Activated T-helper 2 cell treated with anti-CD3 and anti-CD28 coated beads, Interferon-gamma antibody, Interleukin-2, Interleukin-4, amounts not matched to agents 10 μg/mL and 5 μg/mL and 100 μg/mL, durations not matched to agents 14 hours and 24 hours and 36 hours (primary cell): ENCODE data around the gene KCTD16. TPM values are rescaled to one million over a fixed set of nuclear protein-coding genes. Genes with fewer than 3 reads are reported as not detected.

Experiments
- DNase-seq: peaks from one replicate; pipeline ENCODE4 v3.0.0; 2021; ENCODE audit warnings: low spot score
- H3K27ac Mint-ChIP-seq: one replicate; pipeline ENCODE4 v1.8.0; 2021; ENCODE audit warnings: mixed read lengths
- H3K27me3 Mint-ChIP-seq: one replicate; pipeline ENCODE4 v1.8.0; 2021; ENCODE audit warnings: low read depth, mixed read lengths
- H3K36me3 Mint-ChIP-seq: one replicate; pipeline ENCODE4 v1.8.0; 2021; ENCODE audit warnings: low read depth, mixed read lengths
- H3K4me1 Mint-ChIP-seq: one replicate; pipeline ENCODE4 v1.8.0; 2021; ENCODE audit warnings: low read depth, mixed read lengths
- H3K4me3 Mint-ChIP-seq: one replicate; pipeline ENCODE4 v1.8.0; 2021; ENCODE audit warnings: low read depth, mild to moderate bottlenecking, moderate library complexity, mixed read lengths
- H3K9me3 Mint-ChIP-seq: one replicate; pipeline ENCODE4 v1.8.0; 2021; ENCODE audit warnings: mixed read lengths
- intact Hi-C: fragments of 100-400 bp; cut with micrococcal nuclease; formaldehyde crosslinking; loops from one replicate; pipeline ENCODE4 v1.15.1; 2023
- total RNA-seq: library from RNA; stranded (reverse); gene quantifications from 2 replicates; pipeline ENCODE4 v1.2.3, GENCODE V29; 2022

KCTD16 gene
- total RNA-seq, 1 donor from 2014 or later = not detected

GRCh38 chr5:144236499-144236898, 65.8 kb downstream of the KCTD16 start:
- Mint-ChIP-seq H3K4me3 (no peak overlapping the region), H3K27ac (no peak overlapping the region), H3K36me3 (no peaks in the 10 kb centered on the region), H3K4me1 (no peaks in the 10 kb centered on the region), H3K27me3 (peaks cover 3% of the 10 kb centered on the region), H3K9me3 (no peaks in the 10 kb centered on the region)
- intact Hi-C loops = no loop called here
- no peak for DNase-seq

- peaks cover 3% of the 10 kb centered on the region for H3K27me3 Mint-ChIP-seq
- no peak for DNase-seq
- intact Hi-C loops = no loop called here
- H3K4me1 Mint-ChIP-seq = no peaks in the 10 kb centered on the region
- no peaks in the 10 kb centered on the region for H3K9me3 Mint-ChIP-seq
- no peak overlapping the region for H3K4me3 Mint-ChIP-seq
- no peaks in the 10 kb centered on the region for H3K36me3 Mint-ChIP-seq
- H3K27ac Mint-ChIP-seq = no peak overlapping the region
Observed at GRCh38 chr5:144237851-144238250, 67.2 kb downstream of the KCTD16 start.

GRCh38 chr5:144247131-144247530, 76.5 kb downstream of the KCTD16 start:
- H3K4me1 Mint-ChIP-seq = no peaks in the 10 kb centered on the region
- H3K4me3 Mint-ChIP-seq = no peak overlapping the region
- DNase-seq = no peak
- no peaks in the 10 kb centered on the region for H3K9me3 Mint-ChIP-seq
- H3K36me3 Mint-ChIP-seq = no peaks in the 10 kb centered on the region
- H3K27ac Mint-ChIP-seq = no peak overlapping the region
- H3K27me3 Mint-ChIP-seq = no peaks in the 10 kb centered on the region
- intact Hi-C loops = no loop called here

- Mint-ChIP-seq H3K27ac (no peak overlapping the region), H3K9me3 (no peaks in the 10 kb centered on the region), H3K4me1 (no peaks in the 10 kb centered on the region), H3K4me3 (no peak overlapping the region), H3K36me3 (no peaks in the 10 kb centered on the region), H3K27me3 (no peaks in the 10 kb centered on the region)
- DNase-seq = no peak
- intact Hi-C loops = no loop called here
Observed at GRCh38 chr5:144248015-144248414, 77.3 kb downstream of the KCTD16 start.

GRCh38 chr5:144249755-144250464, 79.2 kb downstream of the KCTD16 start:
- Mint-ChIP-seq H3K9me3 (no peaks in the 10 kb centered on the region), H3K36me3 (no peaks in the 10 kb centered on the region), H3K27ac (no peak overlapping the region), H3K27me3 (no peaks in the 10 kb centered on the region), H3K4me1 (no peaks in the 10 kb centered on the region), H3K4me3 (no peak overlapping the region)
- no peak for DNase-seq
- intact Hi-C loops = no loop called here

GRCh38 chr5:144254552-144254951, 83.9 kb downstream of the KCTD16 start:
- Mint-ChIP-seq H3K27ac (no peak overlapping the region), H3K4me3 (no peak overlapping the region), H3K4me1 (no peaks in the 10 kb centered on the region), H3K9me3 (no peaks in the 10 kb centered on the region), H3K27me3 (no peaks in the 10 kb centered on the region), H3K36me3 (no peaks in the 10 kb centered on the region)
- DNase-seq = no peak
- intact Hi-C loops = no loop called here

GRCh38 chr5:144260121-144260520, 89.4 kb downstream of the KCTD16 start:
- no peaks in the 10 kb centered on the region for H3K27me3 Mint-ChIP-seq
- intact Hi-C loops = no loop called here
- H3K4me1 Mint-ChIP-seq = no peaks in the 10 kb centered on the region
- no peak overlapping the region for H3K4me3 Mint-ChIP-seq
- H3K9me3 Mint-ChIP-seq = no peaks in the 10 kb centered on the region
- DNase-seq = no peak
- no peaks in the 10 kb centered on the region for H3K36me3 Mint-ChIP-seq
- H3K27ac Mint-ChIP-seq = no peak overlapping the region

GRCh38 chr5:144265643-144266247, 95.1 kb downstream of the KCTD16 start:
- H3K36me3 Mint-ChIP-seq = no peaks in the 10 kb centered on the region
- H3K9me3 Mint-ChIP-seq = no peaks in the 10 kb centered on the region
- DNase-seq = no peak
- intact Hi-C loops = no loop called here
- no peak overlapping the region for H3K4me3 Mint-ChIP-seq
- H3K27me3 Mint-ChIP-seq = peaks cover 2% of the 10 kb centered on the region
- H3K4me1 Mint-ChIP-seq = no peaks in the 10 kb centered on the region
- no peak overlapping the region for H3K27ac Mint-ChIP-seq

GRCh38 chr5:144267961-144268513, 97.4 kb downstream of the KCTD16 start:
- intact Hi-C loops = no loop called here
- no peaks in the 10 kb centered on the region for H3K4me1 Mint-ChIP-seq
- H3K9me3 Mint-ChIP-seq = no peaks in the 10 kb centered on the region
- peaks cover 2% of the 10 kb centered on the region for H3K27me3 Mint-ChIP-seq
- no peaks in the 10 kb centered on the region for H3K36me3 Mint-ChIP-seq
- no peak overlapping the region for H3K27ac Mint-ChIP-seq
- no peak for DNase-seq
- no peak overlapping the region for H3K4me3 Mint-ChIP-seq

- Mint-ChIP-seq H3K27me3 (no peaks in the 10 kb centered on the region), H3K9me3 (no peaks in the 10 kb centered on the region), H3K4me3 (no peak overlapping the region), H3K4me1 (no peaks in the 10 kb centered on the region), H3K36me3 (no peaks in the 10 kb centered on the region), H3K27ac (no peak overlapping the region)
- DNase-seq = no peak
- intact Hi-C loops = no loop called here
Observed at GRCh38 chr5:144273232-144274027, 102.8 kb downstream of the KCTD16 start.

GRCh38 chr5:144275329-144275728, 104.7 kb downstream of the KCTD16 start:
- no peaks in the 10 kb centered on the region for H3K9me3 Mint-ChIP-seq
- no peaks in the 10 kb centered on the region for H3K27me3 Mint-ChIP-seq
- intact Hi-C loops = no loop called here
- H3K36me3 Mint-ChIP-seq = no peaks in the 10 kb centered on the region
- H3K27ac Mint-ChIP-seq = no peak overlapping the region
- DNase-seq = no peak
- no peak overlapping the region for H3K4me3 Mint-ChIP-seq
- no peaks in the 10 kb centered on the region for H3K4me1 Mint-ChIP-seq

GRCh38 chr5:144276034-144276822, 105.6 kb downstream of the KCTD16 start:
- DNase-seq = no peak
- no peaks in the 10 kb centered on the region for H3K36me3 Mint-ChIP-seq
- H3K27me3 Mint-ChIP-seq = no peaks in the 10 kb centered on the region
- H3K4me3 Mint-ChIP-seq = no peak overlapping the region
- no peaks in the 10 kb centered on the region for H3K9me3 Mint-ChIP-seq
- intact Hi-C loops = no loop called here
- no peaks in the 10 kb centered on the region for H3K4me1 Mint-ChIP-seq
- no peak overlapping the region for H3K27ac Mint-ChIP-seq
